CD4-positive, alpha-beta T cell treated with Interleukin-6 at 100 ng/mL for 8 hours (primary cell): ENCODE measurements around the gene GPATCH4.

Experiments used
- DNase-seq: peaks from one replicate; pipeline ENCODE4 v3.0.0-alpha.2; 2020; ENCODE audit warnings: mixed read lengths, low spot score

The GPATCH4 gene

DNA sequence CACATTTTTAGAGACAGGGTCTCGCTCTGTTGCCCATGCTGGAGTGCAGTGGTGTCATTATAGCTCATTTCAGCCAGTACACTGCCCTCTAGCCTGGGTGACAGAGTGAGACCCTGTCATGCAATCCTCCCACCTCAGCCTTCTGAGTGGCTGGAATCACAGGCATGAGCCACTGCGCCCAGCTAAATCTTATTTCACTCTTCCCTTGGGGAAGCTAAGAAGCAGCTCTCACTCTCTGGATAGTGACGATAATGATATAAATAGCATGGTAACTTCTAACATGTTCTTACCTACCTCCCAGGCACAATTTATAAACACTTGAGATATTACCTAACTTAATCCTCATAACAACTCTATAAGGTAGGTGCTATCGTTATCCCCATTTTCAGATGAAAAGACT, 53.8 kb downstream of the GPATCH4 start:
- DNase-seq: no peak

- DNase-seq: no peak
Measured at GRCh38 chr1:156546267-156546666, 55.0 kb downstream of the GPATCH4 start.

GRCh38 chr1:156544592-156545102, 56.6 kb downstream of the GPATCH4 start:
- DNase-seq: no peak
